ENCODE results near the gene SHPK.

- TF ChIP-seq, protein P1, sequence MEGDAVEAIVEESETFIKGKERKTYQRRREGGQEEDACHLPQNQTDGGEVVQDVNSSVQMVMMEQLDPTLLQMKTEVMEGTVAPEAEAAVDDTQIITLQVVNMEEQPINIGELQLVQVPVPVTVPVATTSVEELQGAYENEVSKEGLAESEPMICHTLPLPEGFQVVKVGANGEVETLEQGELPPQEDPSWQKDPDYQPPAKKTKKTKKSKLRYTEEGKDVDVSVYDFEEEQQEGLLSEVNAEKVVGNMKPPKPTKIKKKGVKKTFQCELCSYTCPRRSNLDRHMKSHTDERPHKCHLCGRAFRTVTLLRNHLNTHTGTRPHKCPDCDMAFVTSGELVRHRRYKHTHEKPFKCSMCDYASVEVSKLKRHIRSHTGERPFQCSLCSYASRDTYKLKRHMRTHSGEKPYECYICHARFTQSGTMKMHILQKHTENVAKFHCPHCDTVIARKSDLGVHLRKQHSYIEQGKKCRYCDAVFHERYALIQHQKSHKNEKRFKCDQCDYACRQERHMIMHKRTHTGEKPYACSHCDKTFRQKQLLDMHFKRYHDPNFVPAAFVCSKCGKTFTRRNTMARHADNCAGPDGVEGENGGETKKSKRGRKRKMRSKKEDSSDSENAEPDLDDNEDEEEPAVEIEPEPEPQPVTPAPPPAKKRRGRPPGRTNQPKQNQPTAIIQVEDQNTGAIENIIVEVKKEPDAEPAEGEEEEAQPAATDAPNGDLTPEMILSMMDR (conservative IDR thresholded peaks at IDR 0.05; ENCODE audit: low read depth, low read length): no peak
- TF ChIP-seq MXI1 (IDR thresholded peaks at IDR 0.05; ENCODE audit: borderline replicate concordance, low read depth, low read length) (no peak), FOS (IDR thresholded peaks at IDR 0.05; ENCODE audit: low read depth, low read length) (no peak), POLR2A (IDR thresholded peaks at IDR 0.05; ENCODE audit: low read depth, low read length) (no peak), CEBPB (IDR thresholded peaks at IDR 0.05; ENCODE audit: low read depth, low read length) (no peak), SMC3 (IDR thresholded peaks at IDR 0.05; ENCODE audit: low read depth, low read length) (no peak), MAZ (IDR thresholded peaks at IDR 0.05; ENCODE audit: borderline replicate concordance, low read depth, low read length) (no peak)
Measured at GRCh38 chr17:3610523-3610922, 25.5 kb downstream of the SHPK start.
